SK-N-SH (cell line): ENCODE data around the gene MYADML2. TPM values are rescaled to one million over a fixed set of nuclear protein-coding genes. Genes with fewer than 3 reads are reported as not detected.

Source experiments
- CTCF ChIA-PET: fragments of 300-600, 350-600 bp; formaldehyde crosslinking; extraction: SDS; loops from one replicate; lab custom pipeline; 2021; lab: Yijun Ruan, JAX
- POLR2A ChIA-PET: fragments of 350-600 bp; sonication (Branson Sonifier 250); formaldehyde crosslinking; extraction: SDS; loops from one replicate; lab custom pipeline; 2020; ENCODE audit warnings: antibody characterized with exemption, inconsistent platforms; lab: Yijun Ruan, JAX
- DNase-seq: peaks from one replicate; pipeline ENCODE4 v3.0.0; 2012
- H2AFZ ChIP-seq: fragments of 200-600 bp; sonication (generic); 2 replicates; pipeline ENCODE4 v1.8.1; 2016; ENCODE audit warnings: antibody characterized with exemption, mild to moderate bottlenecking, low read depth
- H3F3A ChIP-seq: fragments of 200-600 bp; sonication (generic); replicated peaks from 2 replicates; pipeline ENCODE3; 2016; ENCODE audit warnings: antibody characterized with exemption, mild to moderate bottlenecking; ENCODE audit not compliant: insufficient read depth
- H3K27ac ChIP-seq, 2 experiments: fragments of 200-500 bp in 1 of 2; fragments of 200-600 bp in 1 of 2; sonication (Bioruptor generic) in 1 of 2; sonication (generic), shearing (Covaris generic) in 1 of 2; 2 replicates each; pipeline versions ENCODE4 v1.5.1 to v1.6.1; 2014 to 2016; ENCODE audit warnings: low read depth in 2 of 2, inconsistent platforms in 1 of 2, low read length in 1 of 2, mild to moderate bottlenecking in 1 of 2, mixed read lengths in 1 of 2
- H3K27me3 ChIP-seq: fragments of 200-600 bp; sonication (generic), shearing (Covaris generic); 2 replicates; pipeline ENCODE4 v1.6.1; 2016; ENCODE audit warnings: mixed run types; ENCODE audit not compliant: insufficient read depth
- H3K36me3 ChIP-seq, 2 experiments: fragments of 200-500 bp in 1 of 2; fragments of 200-600 bp in 1 of 2; sonication (Bioruptor generic) in 1 of 2; sonication (generic) in 1 of 2; replicated peaks in 1 of 2; 2 replicates each; pipeline versions ENCODE3 to v1.5.1; 2014 to 2016; ENCODE audit warnings: low read length in 1 of 2, mild to moderate bottlenecking in 1 of 2; ENCODE audit not compliant: insufficient read depth in 2 of 2, control insufficient read depth in 1 of 2
- H3K4me1 ChIP-seq, 2 experiments: fragments of 200-500 bp in 1 of 2; fragments of 200-600 bp in 1 of 2; sonication (Bioruptor generic) in 1 of 2; sonication (generic), shearing (Covaris generic) in 1 of 2; 2 replicates each; pipeline versions ENCODE4 v1.5.1 to v1.6.1; 2014 to 2016; ENCODE audit warnings: low read depth in 1 of 2, low read length in 1 of 2, mixed run types in 1 of 2; ENCODE audit not compliant: insufficient read depth in 2 of 2, control insufficient read depth in 1 of 2
- H3K4me2 ChIP-seq: fragments of 200-600 bp; sonication (generic), shearing (Covaris generic); 2 replicates; pipeline ENCODE4 v1.6.1; 2017; ENCODE audit warnings: mixed run types
- H3K4me3 ChIP-seq, 2 experiments: fragments of 200-500 bp in 1 of 2; fragments of 200-600 bp in 1 of 2; sonication (Bioruptor generic) in 1 of 2; sonication (generic), shearing (Covaris generic) in 1 of 2; 2 replicates each; pipeline versions ENCODE4 v1.5.1 to v1.8.1; 2014 to 2016; ENCODE audit warnings: low read depth in 2 of 2, inconsistent platforms in 1 of 2, low read length in 1 of 2, mild to moderate bottlenecking in 1 of 2, mixed read lengths in 1 of 2, moderate library complexity in 1 of 2
- H3K79me2 ChIP-seq: fragments of 200-600 bp; sonication (generic); 2 replicates; pipeline ENCODE4 v1.8.1; 2017; ENCODE audit warnings: mild to moderate bottlenecking; ENCODE audit not compliant: insufficient read depth
- H3K9ac ChIP-seq: fragments of 200-600 bp; sonication (generic); 2 replicates; pipeline ENCODE4 v1.6.1; 2017; ENCODE audit warnings: mixed run types
- H3K9me2 ChIP-seq: fragments of 200-600 bp; sonication (generic); 2 replicates; pipeline ENCODE4 v1.6.1; 2017; ENCODE audit warnings: mixed run types
- H3K9me3 ChIP-seq: fragments of 200-600 bp; sonication (generic); 2 replicates; pipeline ENCODE4 v1.6.1; 2017; ENCODE audit warnings: mixed run types, mild to moderate bottlenecking, moderate library complexity
- H4K20me1 ChIP-seq: fragments of 200-600 bp; sonication (generic); 2 replicates; pipeline ENCODE4 v1.6.1; 2017; ENCODE audit warnings: mild to moderate bottlenecking, mixed run types; ENCODE audit not compliant: insufficient read depth
- CHD2 ChIP-seq: fragments of 150-350 bp; IDR thresholded peaks from 2 replicates; pipeline ENCODE4 v1.6.1; 2018; ENCODE audit warnings: low read length; ENCODE audit not compliant: partially characterized antibody
- ELF1 ChIP-seq: IDR thresholded peaks from 2 replicates; pipeline ENCODE4 v1.4.0; 2012
- EP300 ChIP-seq, 2 experiments: IDR thresholded peaks; 2 replicates each; pipeline versions ENCODE4 v1.4.0 to v1.6.1; 2012; ENCODE audit warnings: borderline replicate concordance in 1 of 2, low read depth in 1 of 2, low read length in 1 of 2
- FOSL2 ChIP-seq: IDR thresholded peaks from 2 replicates; pipeline ENCODE4 v1.4.0; 2012; ENCODE audit warnings: low read depth, mild to moderate bottlenecking, moderate library complexity, borderline replicate concordance
- FOXJ3 ChIP-seq: sonication (generic); formaldehyde crosslinking; IDR thresholded peaks from 2 replicates; pipeline ENCODE4 v1.5.1; 2020; ENCODE audit warnings: mild to moderate bottlenecking, missing genetic modification reagents
- GATA2 ChIP-seq: sonication (generic); formaldehyde crosslinking; IDR thresholded peaks from 2 replicates; pipeline ENCODE4 v1.5.0; 2020; ENCODE audit warnings: mild to moderate bottlenecking, missing genetic modification reagents
- MAX ChIP-seq: IDR thresholded peaks from 2 replicates; pipeline ENCODE4 v1.4.0; 2012; ENCODE audit warnings: low read depth
- NFIC ChIP-seq: IDR thresholded peaks from 2 replicates; pipeline ENCODE4 v1.4.0; 2012; ENCODE audit warnings: borderline replicate concordance
- NRF1 ChIP-seq: IDR thresholded peaks from 2 replicates; pipeline ENCODE4 v1.6.1; 2012; ENCODE audit warnings: low read depth, mild to moderate bottlenecking, low read length
- POLR2AphosphoS5 ChIP-seq: IDR thresholded peaks from 2 replicates; pipeline ENCODE4 v1.6.1; 2012; ENCODE audit warnings: low read depth, low read length
- RAD21 ChIP-seq: IDR thresholded peaks from 2 replicates; pipeline ENCODE4 v1.6.1; 2012; ENCODE audit warnings: mild to moderate bottlenecking, low read length
- RCOR1 ChIP-seq: fragments of 150-350 bp; IDR thresholded peaks from 2 replicates; pipeline ENCODE4 v1.6.1; 2017; ENCODE audit warnings: antibody characterized with exemption, low read length
- REST ChIP-seq: IDR thresholded peaks from 2 replicates; pipeline ENCODE4 v1.6.1; 2012; ENCODE audit warnings: mild to moderate bottlenecking, low read depth, low read length, moderate library complexity
- RFX5 ChIP-seq: IDR thresholded peaks from 2 replicates; pipeline ENCODE4 v1.6.1; 2012; ENCODE audit warnings: mild to moderate bottlenecking, improper control_type of control experiment, low read length
- RXRA ChIP-seq: IDR thresholded peaks from 2 replicates; pipeline ENCODE4 v1.4.0; 2012; ENCODE audit warnings: low read depth, mild to moderate bottlenecking, borderline replicate concordance
- SMC3 ChIP-seq: IDR thresholded peaks from 2 replicates; pipeline ENCODE4 v1.6.1; 2012; ENCODE audit warnings: low read depth, low read length, improper control_type of control experiment
- TAF1 ChIP-seq: IDR thresholded peaks from 2 replicates; pipeline ENCODE4 v1.6.1; 2012; ENCODE audit warnings: low read depth, mild to moderate bottlenecking, low read length, moderate library complexity, borderline replicate concordance
- TCF12 ChIP-seq: IDR thresholded peaks from 2 replicates; pipeline ENCODE4 v1.4.0; 2012
- TEAD4 ChIP-seq: IDR thresholded peaks from 2 replicates; pipeline ENCODE4 v1.4.0; 2012; ENCODE audit warnings: mild to moderate bottlenecking, borderline replicate concordance; ENCODE audit not compliant: insufficient read depth
- YY1 ChIP-seq: IDR thresholded peaks from 2 replicates; pipeline ENCODE4 v1.4.0; 2012; ENCODE audit warnings: low read depth, mild to moderate bottlenecking
- WGBS: methylation state at CpG from one replicate; pipeline ENCODE4 v1.1.6; 2017; ENCODE audit warnings: low lambda C conversion rate; 5-methylcytosine and 5-hydroxymethylcytosine counted together
- polyA plus RNA-seq, 3 experiments: library from polyadenylated mRNA; depleted of rRNA; stranded (reverse); fragments of >200 nt; gene quantifications; 2 replicates each; pipeline ENCODE4 v1.2.3, GENCODE V29; 2012
- TF ChIP-seq, protein P1 (sequence below): fragments of 150-350 bp; IDR thresholded peaks from 2 replicates; pipeline ENCODE4 v1.6.1; 2017; ENCODE audit warnings: antibody characterized with exemption, low read length, low read depth, borderline replicate concordance
- TF ChIP-seq, protein P2 (sequence below): IDR thresholded peaks from 2 replicates; pipeline ENCODE4 v1.4.0; 2012; ENCODE audit warnings: low read depth, borderline replicate concordance

The MYADML2 gene
- polyA plus RNA-seq, 1 of the 3 experiments (the other 2 are of a cell fraction), result not detected

DNA sequence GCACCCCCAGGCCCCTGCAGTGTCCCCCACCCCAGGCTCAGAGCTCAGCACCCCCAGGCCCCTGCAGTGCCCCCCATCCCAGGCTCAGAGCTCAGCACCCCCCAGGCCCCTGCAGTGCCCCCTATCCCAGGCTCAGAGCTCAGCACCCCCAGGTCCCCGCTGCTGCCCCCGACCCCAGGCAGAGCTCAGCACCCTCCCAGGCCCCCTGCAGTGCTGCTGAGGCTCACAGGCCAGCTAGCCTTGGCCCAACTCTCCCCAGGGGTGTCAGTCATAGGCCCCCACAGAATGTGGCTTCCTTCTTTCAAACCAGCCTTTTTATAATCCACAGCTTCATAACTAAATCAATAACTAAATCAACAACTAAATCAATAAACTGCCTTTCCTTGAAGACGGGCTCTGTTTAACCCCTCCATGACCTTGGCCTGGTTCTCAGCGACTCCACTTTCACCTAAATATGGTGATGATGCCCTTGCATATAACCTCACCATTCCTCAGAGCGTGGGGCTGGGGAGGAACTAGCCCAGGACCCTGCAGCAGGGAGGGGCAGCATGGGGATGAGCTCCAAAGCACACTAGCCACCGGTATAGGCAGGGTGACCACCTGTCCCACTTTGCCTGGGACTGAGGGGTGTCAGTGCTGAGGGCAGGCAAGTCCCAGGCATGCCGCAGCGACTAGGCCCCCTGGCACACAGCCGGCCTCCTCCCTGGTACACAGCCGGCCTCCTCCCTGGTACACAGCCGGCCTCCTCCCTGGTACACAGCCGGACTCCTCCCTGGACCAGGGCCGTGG, 8.9 kb upstream of the MYADML2 start:
- Histone ChIP-seq H3K9ac (no peak overlapping the region), H3K79me2 (no peaks in the 10 kb centered on the region), H3K4me2 (no peak overlapping the region), H4K20me1 (no peaks in the 10 kb centered on the region), H3K27me3 (peaks cover 9% of the 10 kb centered on the region), H3K4me3 (no peak overlapping the region), H3K4me1 (peaks cover 0 to 25% of the 10 kb centered on the region in 2 experiments; a peak in 1 of 4 replicates), H3K27ac (no peak overlapping the region; a peak in 1 of 4 replicates), H3K9me2 (no peaks in the 10 kb centered on the region), H3F3A (no peaks in the 10 kb centered on the region), H3K9me3 (no peaks in the 10 kb centered on the region), H2AFZ (no peak overlapping the region), H3K36me3 (no peaks in the 10 kb centered on the region)
- ChIA-PET CTCF (interaction anchor here (0.8 to 12.4 kb wide), 6 partner anchors 59 to 87 kb away, joined by 3 to 168 read pairs (median 4); partner anchors contain the start of genes CENPX, DCXR and LRRC45), POLR2A (no interaction called here)
- no peak for TF ChIP-seq REST
- no peak for TF ChIP-seq MAX
- TF ChIP-seq POLR2AphosphoS5, result no peak
- TF ChIP-seq NFIC, result no peak
- DNase-seq, result no peak
- 91% methylated on average over 13 of the region's 13 CpGs for WGBS

DNA sequence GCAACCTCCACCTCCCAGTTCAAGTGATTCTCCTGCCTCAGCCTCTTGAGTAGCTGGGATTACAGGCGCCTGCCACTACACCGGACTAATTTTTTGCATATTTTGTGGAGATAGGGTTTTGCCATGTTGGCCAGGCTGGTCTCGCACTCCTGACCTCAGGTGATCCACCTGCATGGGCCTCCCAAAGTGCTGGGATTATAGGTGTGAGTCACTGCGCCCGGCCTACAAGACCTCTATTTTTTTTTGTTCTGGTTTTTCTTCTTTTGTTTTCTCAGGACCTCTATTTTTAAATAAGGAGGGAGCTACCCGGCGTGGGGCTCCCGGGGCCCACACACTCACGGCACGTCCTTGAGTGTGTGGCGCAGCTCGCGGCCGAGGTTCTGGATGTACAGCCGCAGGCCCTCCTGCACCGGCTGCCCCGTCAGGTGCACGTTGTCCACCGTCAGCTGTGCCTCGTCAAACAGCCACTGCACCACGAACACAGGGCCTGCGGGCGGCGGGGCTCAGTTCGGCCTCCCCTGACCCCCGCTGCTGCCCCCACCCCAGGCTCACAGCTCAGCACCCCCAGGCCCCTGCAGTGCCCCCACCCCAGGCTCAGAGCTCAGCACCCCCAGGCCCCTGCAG, 8.1 kb upstream of the MYADML2 start:
- H3K4me1 ChIP-seq, result peaks cover 0 to 22% of the 10 kb centered on the region in 2 experiments; a peak in 1 of 4 replicates
- no peaks in the 10 kb centered on the region for H3F3A ChIP-seq
- no peaks in the 10 kb centered on the region for H4K20me1 ChIP-seq
- POLR2A ChIA-PET, result no interaction called here
- CTCF ChIA-PET, result interaction anchor here (0.8 to 12.4 kb wide), 7 partner anchors 60 to 86 kb away, joined by 3 to 168 read pairs (median 4); partner anchors contain the start of genes CENPX, DCXR and LRRC45
- H3K4me3 ChIP-seq, result no peak overlapping the region
- no peak overlapping the region for H3K4me2 ChIP-seq
- H3K27me3 ChIP-seq, result peaks cover 3% of the 10 kb centered on the region
- no peak overlapping the region for H3K27ac ChIP-seq
- no peak overlapping the region for H2AFZ ChIP-seq
- H3K36me3 ChIP-seq, result no peaks in the 10 kb centered on the region
- TF ChIP-seq RAD21 (no peak), POLR2AphosphoS5 (no peak), YY1 (no peak), CHD2 (no peak), GATA2 (CRISPR knock-in tag) (no peak), RXRA (no peak), EP300 (IDR thresholded peaks at IDR 0.05; ENCODE audit: borderline replicate concordance in 1 of 2, low read depth in 1 of 2, low read length in 1 of 2) (no peak), ELF1 (no peak), TCF12 (no peak), RCOR1 (no peak), NRF1 (no peak), FOXJ3 (CRISPR knock-in tag) (no peak), RFX5 (no peak), TEAD4 (no peak), TAF1 (no peak), FOSL2 (no peak), SMC3 (no peak)
- TF ChIP-seq, protein P1, sequence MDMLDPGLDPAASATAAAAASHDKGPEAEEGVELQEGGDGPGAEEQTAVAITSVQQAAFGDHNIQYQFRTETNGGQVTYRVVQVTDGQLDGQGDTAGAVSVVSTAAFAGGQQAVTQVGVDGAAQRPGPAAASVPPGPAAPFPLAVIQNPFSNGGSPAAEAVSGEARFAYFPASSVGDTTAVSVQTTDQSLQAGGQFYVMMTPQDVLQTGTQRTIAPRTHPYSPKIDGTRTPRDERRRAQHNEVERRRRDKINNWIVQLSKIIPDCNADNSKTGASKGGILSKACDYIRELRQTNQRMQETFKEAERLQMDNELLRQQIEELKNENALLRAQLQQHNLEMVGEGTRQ, result no peak
- TF ChIP-seq, protein P2, sequence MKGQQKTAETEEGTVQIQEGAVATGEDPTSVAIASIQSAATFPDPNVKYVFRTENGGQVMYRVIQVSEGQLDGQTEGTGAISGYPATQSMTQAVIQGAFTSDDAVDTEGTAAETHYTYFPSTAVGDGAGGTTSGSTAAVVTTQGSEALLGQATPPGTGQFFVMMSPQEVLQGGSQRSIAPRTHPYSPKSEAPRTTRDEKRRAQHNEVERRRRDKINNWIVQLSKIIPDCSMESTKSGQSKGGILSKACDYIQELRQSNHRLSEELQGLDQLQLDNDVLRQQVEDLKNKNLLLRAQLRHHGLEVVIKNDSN, result no peak
- no peaks in the 10 kb centered on the region for H3K79me2 ChIP-seq
- H3K9me3 ChIP-seq, result no peaks in the 10 kb centered on the region
- no peak for DNase-seq
- no peak overlapping the region for H3K9ac ChIP-seq
- H3K9me2 ChIP-seq, result no peaks in the 10 kb centered on the region
- WGBS, result 94% methylated on average over 26 of the region's 26 CpGs
